Right cardiac atrium (tissue), 5 donors: Measurements from ENCODE around the gene KRTAP6-1. TPM values are rescaled to one million over a fixed set of nuclear protein-coding genes. Genes with fewer than 3 reads are reported as not detected.
A peak's percentile ranks its signal among the peaks of the same experiment; 100 is the strongest.

Source experiments
- ATAC-seq, 2 donors: fragments of 200-7000 bp; cut with Tn5 transposase; one replicate each; pipeline versions ENCODE4 v1.8.0 to v1.9.1; 2020; ENCODE audit warnings: moderate library complexity in 2 of 2, mild to moderate bottlenecking in 1 of 2
- DNase-seq, 3 donors: peaks; one replicate each; pipeline ENCODE4 v3.0.0-alpha.2; 2020
- H3K27ac ChIP-seq: one replicate; pipeline ENCODE4 v1.5.1; 2013; ENCODE audit warnings: mild to moderate bottlenecking, low read length, control low read depth, moderate library complexity
- H3K27me3 ChIP-seq: one replicate; pipeline ENCODE4 v1.6.1; 2013; ENCODE audit not compliant: control insufficient read depth, insufficient read depth
- H3K4me1 ChIP-seq: one replicate; pipeline ENCODE4 v1.6.1; 2013; ENCODE audit warnings: low read length; ENCODE audit not compliant: control insufficient read depth, insufficient read depth
- H3K4me3 ChIP-seq: one replicate; pipeline ENCODE4 v1.5.1; 2013; ENCODE audit warnings: low read length, control low read depth
- H3K9me3 ChIP-seq: one replicate; pipeline ENCODE4 v1.6.1; 2013; ENCODE audit warnings: low read length; ENCODE audit not compliant: control insufficient read depth
- WGBS: extraction: QIAGEN DNeasy Blood & Tissue Kit; methylation state at CpG from one replicate; pipeline ENCODE4 v1.1.7; 2013; 5-methylcytosine and 5-hydroxymethylcytosine counted together
- intact Hi-C, 4 donors: fragments of 100-400 bp; cut with DNase I; formaldehyde crosslinking; loops; one replicate each; pipeline versions ENCODE4 v1.11.0 to v1.14.0; 2022 to 2023
- polyA plus RNA-seq: library from polyadenylated mRNA; stranded (reverse); fragments of 200-250 nt; gene quantifications from one replicate; pipeline ENCODE4 v1.2.3, GENCODE V29; 2013
- total RNA-seq, 4 donors: library from RNA; stranded (reverse); fragmentation: NEBNext Ultra II Directional; extraction: Animal tissue kit (Norgen Biotek cat#: 25700); gene quantifications; one replicate each; pipeline ENCODE4 v1.2.1, GENCODE V29; 2021
- donor health status: healthy with polysubstance abuse.
- donor health status: DM: no; HTN: yes; CAD: no.
- donor health status: DM: no; HTN: no; CAD: no.
- donor health status: DM: no; HTN: yes; CAD: no; lungs with severe emphysema.
- donor health status: DM: yes; HTN: yes; CAD: no.

Gene KRTAP6-1
- total and polyA plus RNA-seq, 5 donors: not detected

GRCh38 chr21:30577766-30578165, 36.0 kb downstream of the KRTAP6-1 start:
- Histone ChIP-seq H3K4me1 (no peaks in the 10 kb centered on the region), H3K4me3 (no peak overlapping the region), H3K27ac (no peak overlapping the region), H3K27me3 (no peaks in the 10 kb centered on the region), H3K9me3 (no peaks in the 10 kb centered on the region)
- ATAC-seq (no peak), DNase-seq (no peak)
- intact Hi-C loops: no loop called here

GRCh38 chr21:30567617-30568016, 46.1 kb downstream of the KRTAP6-1 start:
- no peak overlapping the region for H3K4me3 ChIP-seq
- no peaks in the 10 kb centered on the region for H3K27me3 ChIP-seq
- ATAC-seq (peak; percentile 41 to 59), DNase-seq (no peak)
- H3K9me3 ChIP-seq: no peaks in the 10 kb centered on the region
- H3K4me1 ChIP-seq: no peaks in the 10 kb centered on the region
- intact Hi-C loops: no loop called here
- H3K27ac ChIP-seq: no peak overlapping the region

- no peak overlapping the region for H3K27ac ChIP-seq
- 82% methylated on average over 2 of the region's 2 CpGs for WGBS
- no peaks in the 10 kb centered on the region for H3K4me1 ChIP-seq
- H3K9me3 ChIP-seq: no peaks in the 10 kb centered on the region
- DNase-seq (no peak), ATAC-seq (no peak)
- intact Hi-C loops: no loop called here
- H3K4me3 ChIP-seq: no peak overlapping the region
- no peaks in the 10 kb centered on the region for H3K27me3 ChIP-seq
Observed at GRCh38 chr21:30563630-30564029, 50.1 kb downstream of the KRTAP6-1 start.

Other genes starting within 250 kb of the KRTAP6-1 start
- gene KRTAP13-2, start 241.7 kb downstream of the KRTAP6-1 start, total RNA-seq: not detected
- not detected for gene KRTAP13-2, start 241.7 kb downstream of the KRTAP6-1 start, polyA plus RNA-seq
- gene KRTAP13-1, start 217.9 kb downstream of the KRTAP6-1 start, total RNA-seq: not detected
- not detected for gene KRTAP13-1, start 217.9 kb downstream of the KRTAP6-1 start, polyA plus RNA-seq
- gene KRTAP13-3, start 188.0 kb downstream of the KRTAP6-1 start, total RNA-seq: not detected
- gene KRTAP13-3, start 188.0 kb downstream of the KRTAP6-1 start, polyA plus RNA-seq: not detected
- not detected for gene KRTAP13-4, start 183.7 kb downstream of the KRTAP6-1 start, total RNA-seq
- gene KRTAP13-4, start 183.7 kb downstream of the KRTAP6-1 start, polyA plus RNA-seq: not detected
- not detected for gene KRTAP15-1, start 173.7 kb downstream of the KRTAP6-1 start, total RNA-seq
- not detected for gene KRTAP15-1, start 173.7 kb downstream of the KRTAP6-1 start, polyA plus RNA-seq
- gene KRTAP19-1, start 133.6 kb downstream of the KRTAP6-1 start, total RNA-seq: not detected
- gene KRTAP19-1, start 133.6 kb downstream of the KRTAP6-1 start, polyA plus RNA-seq: not detected
- not detected for gene KRTAP19-2, start 126.5 kb downstream of the KRTAP6-1 start, total RNA-seq
- not detected for gene KRTAP19-2, start 126.5 kb downstream of the KRTAP6-1 start, polyA plus RNA-seq
- not detected for gene KRTAP19-3, start 121.9 kb downstream of the KRTAP6-1 start, total RNA-seq
- not detected for gene KRTAP19-3, start 121.9 kb downstream of the KRTAP6-1 start, polyA plus RNA-seq
- gene KRTAP19-4, start 116.8 kb downstream of the KRTAP6-1 start, total RNA-seq: not detected
- not detected for gene KRTAP19-4, start 116.8 kb downstream of the KRTAP6-1 start, polyA plus RNA-seq
- not detected for gene KRTAP19-5, start 111.8 kb downstream of the KRTAP6-1 start, total RNA-seq
- not detected for gene KRTAP19-5, start 111.8 kb downstream of the KRTAP6-1 start, polyA plus RNA-seq
- not detected for gene KRTAP19-6, start 72.1 kb downstream of the KRTAP6-1 start, total RNA-seq
- not detected for gene KRTAP19-6, start 72.1 kb downstream of the KRTAP6-1 start, polyA plus RNA-seq
- not detected for gene KRTAP19-7, start 52.6 kb downstream of the KRTAP6-1 start, total RNA-seq
- 0.52 TPM for gene KRTAP19-7, start 52.6 kb downstream of the KRTAP6-1 start, polyA plus RNA-seq
- not detected for gene KRTAP22-2, start 23.5 kb downstream of the KRTAP6-1 start, total RNA-seq
- gene KRTAP22-2, start 23.5 kb downstream of the KRTAP6-1 start, polyA plus RNA-seq: not detected
- not detected for gene KRTAP6-3, start 21.5 kb downstream of the KRTAP6-1 start, total RNA-seq
- gene KRTAP6-3, start 21.5 kb downstream of the KRTAP6-1 start, polyA plus RNA-seq: not detected
- not detected for gene KRTAP6-2, start 15.0 kb downstream of the KRTAP6-1 start, total RNA-seq
- gene KRTAP6-2, start 15.0 kb downstream of the KRTAP6-1 start, polyA plus RNA-seq: not detected
- not detected for gene KRTAP22-1, start 12.8 kb downstream of the KRTAP6-1 start, total RNA-seq
- not detected for gene KRTAP22-1, start 12.8 kb downstream of the KRTAP6-1 start, polyA plus RNA-seq
- not detected for gene KRTAP20-1, start 2.5 kb upstream of the KRTAP6-1 start, total RNA-seq
- gene KRTAP20-1, start 2.5 kb upstream of the KRTAP6-1 start, polyA plus RNA-seq: not detected
- gene KRTAP20-4, start 6.7 kb upstream of the KRTAP6-1 start, total RNA-seq: not detected
- not detected for gene KRTAP20-4, start 6.7 kb upstream of the KRTAP6-1 start, polyA plus RNA-seq
- not detected for gene KRTAP20-2, start 21.3 kb upstream of the KRTAP6-1 start, total RNA-seq
- not detected for gene KRTAP20-2, start 21.3 kb upstream of the KRTAP6-1 start, polyA plus RNA-seq
- not detected for gene KRTAP20-3, start 28.9 kb upstream of the KRTAP6-1 start, total RNA-seq
- not detected for gene KRTAP20-3, start 28.9 kb upstream of the KRTAP6-1 start, polyA plus RNA-seq
- not detected for gene KRTAP21-3, start 104.8 kb upstream of the KRTAP6-1 start, total RNA-seq
- not detected for gene KRTAP21-3, start 104.8 kb upstream of the KRTAP6-1 start, polyA plus RNA-seq
- not detected for gene KRTAP21-2, start 133.3 kb upstream of the KRTAP6-1 start, total RNA-seq
- gene KRTAP21-2, start 133.3 kb upstream of the KRTAP6-1 start, polyA plus RNA-seq: not detected
- not detected for gene KRTAP21-1, start 141.5 kb upstream of the KRTAP6-1 start, total RNA-seq
- gene KRTAP21-1, start 141.5 kb upstream of the KRTAP6-1 start, polyA plus RNA-seq: not detected
- not detected for gene KRTAP8-1, start 199.3 kb upstream of the KRTAP6-1 start, total RNA-seq
- not detected for gene KRTAP8-1, start 199.3 kb upstream of the KRTAP6-1 start, polyA plus RNA-seq
- gene KRTAP7-1, start 215.8 kb upstream of the KRTAP6-1 start, total RNA-seq: not detected
- not detected for gene KRTAP7-1, start 215.8 kb upstream of the KRTAP6-1 start, polyA plus RNA-seq